ENCODE results near the gene C7orf25. TPM values are rescaled to one million over a fixed set of nuclear protein-coding genes. Genes with fewer than 3 reads are reported as not detected.

C7orf25 gene
- total and polyA plus RNA-seq, 2 donors (not counting 1 experiment from before 2014, with no cell fraction given): 8.5 to 8.8 TPM

GRCh38 chr7:42930889-42931288 is 19.0 kb upstream of the C7orf25 start:
- DNase-seq (ENCODE audit: low read depth in 2 of 2): peak in 1 of 2 donors; percentile 88
- Histone ChIP-seq H3K4me2 (ENCODE audit: extremely low read depth, insufficient read depth, low read length) (peak overlapping the region; percentile 86), H3K79me2 (ENCODE audit: control insufficient read depth, insufficient read depth, low read length) (peaks cover 63% of the 10 kb centered on the region), H3K27me3 (ENCODE audit: control insufficient read depth, insufficient read depth, low read length) (no peaks in the 10 kb centered on the region), H4K20me1 (ENCODE audit: control insufficient read depth, extremely low read depth, insufficient read depth, low read length) (no peaks in the 10 kb centered on the region), H3K9ac (ENCODE audit: insufficient read depth, low read length) (peak overlapping the region; percentile 87), H3K36me3 (ENCODE audit: control insufficient read depth, insufficient read depth, low read length) (peaks cover 7% of the 10 kb centered on the region), H3K27ac (ENCODE audit: insufficient read depth, low read length) (peak overlapping the region; percentile 96), H3K4me3 (replicated peaks in 1 of 4; ENCODE audit: control extremely low read depth in 1 of 4, insufficient read depth in 1 of 4, low read depth in 3 of 4, low read length in 4 of 4) (peak overlapping the region; percentile 51 to 97 (median 88)), H3K4me1 (ENCODE audit: control insufficient read depth, extremely low read depth, insufficient read depth, low read length) (peaks cover 2% of the 10 kb centered on the region), H2AFZ (ENCODE audit: low read length) (no peak overlapping the region), H3K9me3 (ENCODE audit: control insufficient read depth, insufficient read depth, low read depth, low read length) (no peaks in the 10 kb centered on the region)
- no peak for TF ChIP-seq CTCF (conservative IDR thresholded peaks at IDR 0.05 in 1 of 2, IDR thresholded peaks at IDR 0.05 in 1 of 2; ENCODE audit: low read depth in 1 of 2, low read length in 2 of 2)
- no peak for TF ChIP-seq EZH2 (IDR thresholded peaks at IDR 0.05; ENCODE audit: low read length, missing control alignments)

GRCh38 chr7:42929449-42929848 is 17.6 kb upstream of the C7orf25 start:
- Histone ChIP-seq H3K4me3 (replicated peaks in 1 of 4; ENCODE audit: control extremely low read depth in 1 of 4, insufficient read depth in 1 of 4, low read depth in 3 of 4, low read length in 4 of 4) (no peak overlapping the region), H3K36me3 (ENCODE audit: control insufficient read depth, insufficient read depth, low read length) (peaks cover 3% of the 10 kb centered on the region), H2AFZ (ENCODE audit: low read length) (no peak overlapping the region), H3K4me1 (ENCODE audit: control insufficient read depth, extremely low read depth, insufficient read depth, low read length) (peaks cover 2% of the 10 kb centered on the region), H4K20me1 (ENCODE audit: control insufficient read depth, extremely low read depth, insufficient read depth, low read length) (no peaks in the 10 kb centered on the region), H3K9ac (ENCODE audit: insufficient read depth, low read length) (no peak overlapping the region), H3K27ac (ENCODE audit: insufficient read depth, low read length) (no peak overlapping the region), H3K9me3 (ENCODE audit: control insufficient read depth, insufficient read depth, low read depth, low read length) (no peaks in the 10 kb centered on the region), H3K4me2 (ENCODE audit: extremely low read depth, insufficient read depth, low read length) (no peak overlapping the region), H3K79me2 (ENCODE audit: control insufficient read depth, insufficient read depth, low read length) (peaks cover 61% of the 10 kb centered on the region), H3K27me3 (ENCODE audit: control insufficient read depth, insufficient read depth, low read length) (no peaks in the 10 kb centered on the region)
- no peak for TF ChIP-seq EZH2 (IDR thresholded peaks at IDR 0.05; ENCODE audit: low read length, missing control alignments)
- TF ChIP-seq CTCF (conservative IDR thresholded peaks at IDR 0.05 in 1 of 2, IDR thresholded peaks at IDR 0.05 in 1 of 2; ENCODE audit: low read depth in 1 of 2, low read length in 2 of 2): no peak
- DNase-seq (ENCODE audit: low read depth in 2 of 2): no peak

GRCh38 chr7:42928754-42929153 is 16.9 kb upstream of the C7orf25 start:
- Histone ChIP-seq H3K36me3 (ENCODE audit: control insufficient read depth, insufficient read depth, low read length) (peaks cover 3% of the 10 kb centered on the region), H3K4me2 (ENCODE audit: extremely low read depth, insufficient read depth, low read length) (no peak overlapping the region), H3K79me2 (ENCODE audit: control insufficient read depth, insufficient read depth, low read length) (peaks cover 60% of the 10 kb centered on the region), H2AFZ (ENCODE audit: low read length) (no peak overlapping the region), H3K9ac (ENCODE audit: insufficient read depth, low read length) (no peak overlapping the region), H3K27ac (ENCODE audit: insufficient read depth, low read length) (no peak overlapping the region), H3K4me1 (ENCODE audit: control insufficient read depth, extremely low read depth, insufficient read depth, low read length) (peaks cover 2% of the 10 kb centered on the region), H3K27me3 (ENCODE audit: control insufficient read depth, insufficient read depth, low read length) (no peaks in the 10 kb centered on the region), H4K20me1 (ENCODE audit: control insufficient read depth, extremely low read depth, insufficient read depth, low read length) (no peaks in the 10 kb centered on the region), H3K9me3 (ENCODE audit: control insufficient read depth, insufficient read depth, low read depth, low read length) (no peaks in the 10 kb centered on the region), H3K4me3 (replicated peaks in 1 of 4; ENCODE audit: control extremely low read depth in 1 of 4, insufficient read depth in 1 of 4, low read depth in 3 of 4, low read length in 4 of 4) (no peak overlapping the region)
- no peak for TF ChIP-seq CTCF (conservative IDR thresholded peaks at IDR 0.05 in 1 of 2, IDR thresholded peaks at IDR 0.05 in 1 of 2; ENCODE audit: low read depth in 1 of 2, low read length in 2 of 2)
- TF ChIP-seq EZH2 (IDR thresholded peaks at IDR 0.05; ENCODE audit: low read length, missing control alignments): no peak
- DNase-seq (ENCODE audit: low read depth in 2 of 2): no peak
